ENCODE measurements around the gene EIF3D.

EIF3D gene

GRCh38 chr22:36461665-36462649 is 67.0 kb downstream of the EIF3D start:
- Histone ChIP-seq H4K20me1 (no peaks in the 10 kb centered on the region), H3K9me3 (no peaks in the 10 kb centered on the region), H3K27ac (peak overlapping the region; percentile 38), H3K4me3 (no peak overlapping the region), H3K36me3 (no peaks in the 10 kb centered on the region), H3K4me2 (peak overlapping the region; percentile 72), H3K4me1 (peaks cover 96% of the 10 kb centered on the region), H3K9ac (0 out of 2 replicates have a peak overlapping the region, but pooled peaks have one; percentile 9), H3K27me3 (no peaks in the 10 kb centered on the region)
- TF ChIP-seq Cebpa-rat (IDR thresholded peaks at IDR 0.05) = no peak

All from BLaER1 (cell line).